T-helper 1 cell (primary cell): ENCODE data around the gene ATOH7.
"Not testable (repeated sequence)": the region's sequence is repeated elsewhere in the genome, so short reads cannot be mapped to it uniquely, and the experiment has no call there.

ENCODE experiments used
- DNase-seq, 5 donors: peaks; one replicate each; pipeline ENCODE4 v3.0.0-alpha.2; 2012 to 2020

Gene ATOH7

DNA sequence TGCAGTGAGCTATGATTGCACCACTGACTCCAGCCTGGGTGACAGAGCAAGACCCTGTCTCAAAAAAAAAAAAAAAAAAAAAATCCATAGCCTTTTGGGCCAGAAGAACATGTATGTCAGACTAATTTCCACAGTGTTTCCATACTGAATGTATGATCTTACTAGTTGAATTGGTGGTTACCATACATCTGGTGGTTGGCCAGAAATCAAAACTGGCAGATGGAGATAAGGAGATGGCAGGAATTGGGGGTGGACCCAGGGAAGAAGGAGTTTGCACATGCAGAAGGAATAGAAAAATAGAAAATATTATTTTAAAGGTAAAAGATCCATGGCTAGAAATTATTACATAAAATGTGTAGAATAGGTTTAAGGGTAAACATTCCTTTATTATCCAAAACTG is 3.7 kb upstream of the ATOH7 start:
- no peak for DNase-seq

DNA sequence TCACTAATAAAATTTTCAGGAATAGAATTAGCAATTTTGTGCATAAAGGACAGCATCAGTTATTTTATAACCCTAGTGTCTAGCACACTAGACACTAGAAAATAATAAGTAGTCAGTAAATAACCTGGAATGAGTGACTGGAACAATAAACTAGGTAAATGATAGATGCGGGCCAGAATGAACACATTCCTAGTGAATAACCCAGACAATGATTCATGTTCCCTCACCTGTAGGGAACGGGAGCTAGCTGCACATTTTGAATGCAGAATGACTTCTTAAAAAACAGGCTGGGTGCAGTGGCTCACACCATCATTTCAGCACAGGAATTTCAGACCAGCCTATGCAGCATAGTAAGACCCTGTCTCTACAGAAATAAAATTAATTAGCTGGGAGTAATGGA is 3.2 kb upstream of the ATOH7 start:
- no peak for DNase-seq

DNA sequence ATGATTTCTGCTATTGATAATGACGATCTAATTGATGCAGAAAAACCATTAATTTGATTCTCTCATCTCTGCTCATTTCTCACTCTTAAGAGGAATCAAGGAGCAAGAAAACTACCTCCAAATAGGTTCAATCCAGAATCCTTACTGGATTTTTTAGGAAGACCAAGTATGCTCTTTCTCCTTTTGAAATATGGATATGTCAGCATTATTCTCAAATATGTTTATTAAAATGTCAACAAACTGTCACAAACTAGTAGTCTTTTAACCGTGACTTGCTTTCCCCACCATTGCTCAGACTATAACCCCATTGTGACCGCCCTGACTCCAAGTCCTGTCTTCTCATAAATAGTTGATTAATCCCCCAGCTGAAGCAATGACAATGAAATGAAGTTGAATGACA is 1.1 kb upstream of the ATOH7 start:
- DNase-seq, result no peak

DNA sequence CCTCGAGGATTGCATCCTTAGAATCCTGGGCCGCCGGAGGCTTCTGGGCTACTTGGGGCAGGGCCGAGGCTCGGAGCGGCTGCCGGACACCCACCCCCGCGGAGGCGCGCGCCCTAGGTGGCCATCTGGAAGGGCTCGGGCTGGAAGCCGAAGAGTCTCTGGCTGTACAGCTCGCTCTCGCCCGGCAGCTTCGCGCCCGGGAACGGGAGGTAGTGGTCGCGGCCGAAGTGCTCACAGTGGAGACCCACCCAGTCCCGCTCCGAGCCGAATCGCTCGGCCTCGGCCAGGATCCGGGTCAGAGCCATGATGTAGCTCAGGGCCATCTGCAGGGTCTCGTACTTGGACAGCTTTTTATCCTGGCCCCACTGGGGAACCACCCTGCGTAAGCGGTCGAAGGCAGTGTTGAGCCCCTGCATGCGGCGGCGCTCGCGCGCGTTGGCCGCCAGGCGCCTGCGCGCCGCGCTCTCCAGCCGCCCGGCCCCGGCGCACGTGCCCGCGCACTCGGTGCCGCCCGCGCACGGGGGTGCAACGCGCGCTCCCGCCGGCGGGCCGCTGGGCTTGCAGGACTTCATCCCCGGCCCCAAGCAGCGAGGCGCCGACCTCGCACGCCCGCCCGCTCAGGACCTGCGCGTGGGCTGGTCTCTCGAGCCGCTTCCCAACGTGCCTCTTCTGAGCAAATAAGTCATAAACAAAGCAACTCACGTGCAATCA is 652 bp downstream of the ATOH7 start:
- DNase-seq, result peak in 2 of 5 donors; percentile 3 to 30

DNA sequence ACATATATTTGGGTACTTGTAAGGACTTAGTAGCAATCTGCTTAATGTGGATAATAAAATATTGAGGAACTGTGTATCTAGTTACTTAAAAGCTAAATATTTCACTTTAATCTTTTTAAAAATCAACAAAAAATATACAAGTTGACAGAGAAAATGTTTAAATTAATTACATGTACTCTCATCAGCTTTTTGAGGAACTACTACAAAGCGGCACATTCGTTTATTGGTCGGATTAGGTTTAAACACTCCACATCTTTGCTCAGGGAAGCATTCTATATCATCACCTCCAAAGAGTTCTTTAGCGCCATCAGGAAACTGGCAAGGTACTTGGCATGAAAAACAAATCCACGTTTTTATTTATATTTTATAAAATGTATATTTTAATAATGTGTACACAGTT is 1.6 kb downstream of the ATOH7 start:
- no peak for DNase-seq

DNA sequence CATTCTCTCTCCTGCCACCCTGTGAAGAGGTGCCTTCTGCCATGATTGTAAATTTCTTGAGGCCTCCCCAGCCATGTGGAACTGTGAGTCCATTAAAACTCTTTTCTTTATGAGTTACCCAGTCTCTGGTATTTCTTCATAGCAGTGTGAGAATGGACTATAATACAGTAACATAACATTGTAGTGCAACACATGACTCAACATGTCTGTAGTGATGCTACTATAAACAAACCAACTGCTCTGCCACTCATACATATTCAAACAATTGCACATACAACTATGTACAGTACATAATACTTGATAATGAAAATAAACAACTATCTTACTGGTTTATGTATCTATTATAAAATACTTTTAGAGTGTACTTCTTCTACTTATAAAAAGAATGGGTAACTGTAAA is 7.1 kb downstream of the ATOH7 start:
- no peak for DNase-seq

DNA sequence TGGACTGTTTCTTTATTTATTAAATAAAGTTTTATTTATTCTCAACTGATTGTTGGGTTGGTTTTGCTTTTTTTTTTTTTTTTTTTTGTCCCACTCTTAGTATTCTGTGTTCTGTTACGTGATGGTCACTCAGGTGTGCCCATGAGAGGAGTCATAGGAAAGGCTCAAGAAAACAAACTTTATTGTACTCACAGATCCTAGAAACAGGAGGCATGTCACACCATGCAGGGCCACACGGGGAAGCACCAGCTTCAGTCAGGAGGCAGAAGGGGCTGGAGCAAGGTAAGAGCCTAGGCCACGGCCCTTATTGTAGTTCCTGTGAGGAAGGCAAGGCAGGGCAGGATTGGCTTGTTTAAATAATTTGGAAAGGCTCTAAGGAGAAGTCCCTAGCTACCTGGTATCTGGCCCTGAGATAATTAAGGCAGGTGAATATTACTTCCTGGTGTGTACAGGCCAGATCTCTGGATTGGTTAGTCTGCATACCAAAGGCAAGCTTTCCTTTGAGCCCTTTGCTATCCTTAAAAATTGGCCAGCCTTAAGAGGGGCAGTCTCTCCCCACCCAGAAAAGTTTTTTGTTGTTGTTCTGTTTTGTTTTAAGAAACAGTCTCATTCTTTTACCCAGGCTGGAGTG is 8.3 kb downstream of the ATOH7 start:
- DNase-seq, result no peak

DNA sequence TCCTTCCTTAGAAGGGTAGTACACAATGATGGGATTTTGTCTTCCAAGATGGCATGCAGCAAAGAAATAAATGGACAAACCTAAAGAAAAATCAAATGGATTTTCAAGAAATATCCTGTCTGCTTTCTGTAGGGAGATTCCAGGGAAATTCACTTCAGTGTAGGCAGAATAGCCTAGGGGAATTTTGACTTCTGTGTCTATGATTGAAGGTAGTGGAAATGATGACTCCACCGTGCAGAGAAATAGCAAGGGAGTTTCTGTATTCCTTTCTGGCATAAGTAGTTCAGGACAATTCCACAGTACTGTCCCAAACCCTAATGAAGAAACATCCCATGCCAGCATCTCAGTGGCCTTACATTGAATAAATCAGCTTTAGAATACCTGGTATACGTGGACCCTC is 9.5 kb downstream of the ATOH7 start:
- DNase-seq, result no peak

DNA sequence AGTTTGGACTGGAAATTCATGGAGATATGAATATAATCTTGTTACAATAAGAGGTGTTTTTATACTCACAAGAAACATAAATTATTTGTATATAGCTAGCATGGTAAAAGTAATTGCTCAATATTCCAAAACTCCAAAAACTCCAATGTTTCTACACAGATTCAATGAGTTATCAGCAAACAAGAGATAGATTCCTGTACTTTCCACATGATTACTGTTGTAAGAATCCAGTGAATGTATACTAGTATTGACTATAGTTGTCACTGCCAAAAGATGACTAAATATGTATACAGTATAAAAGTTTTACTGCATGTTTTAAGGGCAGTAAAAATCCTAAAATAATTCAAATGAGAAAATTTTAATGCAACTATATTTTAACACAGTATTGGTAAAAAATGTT is 10.7 kb downstream of the ATOH7 start:
- no peak for DNase-seq

DNA sequence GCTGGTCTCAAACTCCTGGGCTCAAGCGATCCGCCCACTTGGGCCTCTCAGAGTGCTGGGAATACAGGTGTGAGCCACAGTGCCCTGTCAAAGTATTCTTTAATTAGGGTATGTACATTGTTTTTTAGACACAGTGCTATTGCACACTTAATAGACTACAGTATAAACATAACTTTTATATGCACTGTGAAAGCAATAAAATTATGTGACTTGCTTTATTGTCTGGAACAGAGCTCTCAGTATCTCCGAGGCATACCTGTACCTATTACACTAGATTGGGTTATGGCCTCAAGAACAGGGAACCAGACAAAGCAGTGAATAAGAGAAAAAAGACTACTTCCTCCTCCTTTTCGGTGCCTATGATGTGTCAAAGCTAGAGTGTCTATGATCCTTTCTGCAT is 13.1 kb downstream of the ATOH7 start:
- DNase-seq, result no peak

DNA sequence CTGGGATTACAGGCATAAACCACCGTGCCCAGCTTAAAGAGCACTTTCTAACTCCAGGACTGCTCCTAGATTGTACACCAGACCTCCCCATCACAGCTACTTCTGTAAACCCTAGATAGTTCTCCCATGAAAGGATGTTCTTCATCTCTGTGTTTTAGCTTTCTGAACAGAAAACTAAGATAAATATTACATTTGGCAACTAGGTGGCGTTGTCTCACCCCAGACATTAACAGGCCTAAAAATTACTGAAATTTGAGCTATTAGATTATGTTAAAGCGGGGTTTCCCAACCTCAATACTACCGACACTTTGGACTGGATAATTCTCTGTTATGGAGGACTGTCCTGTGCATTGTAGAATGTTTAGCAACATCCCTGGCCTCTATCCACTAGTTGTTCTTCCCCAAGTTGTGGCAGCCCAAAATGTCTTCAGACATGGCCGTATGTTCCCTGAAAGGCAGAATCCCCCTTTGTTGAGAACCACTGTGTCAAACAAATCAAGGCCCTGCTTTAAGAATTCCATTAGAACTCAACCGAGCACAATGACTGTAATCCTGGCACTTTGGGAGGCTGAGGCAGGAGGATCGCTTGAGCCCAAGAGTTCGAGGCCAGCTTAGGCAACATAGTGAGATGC is 19.1 kb downstream of the ATOH7 start:
- peak in 1 of 5 donors; percentile 28 for DNase-seq

DNA sequence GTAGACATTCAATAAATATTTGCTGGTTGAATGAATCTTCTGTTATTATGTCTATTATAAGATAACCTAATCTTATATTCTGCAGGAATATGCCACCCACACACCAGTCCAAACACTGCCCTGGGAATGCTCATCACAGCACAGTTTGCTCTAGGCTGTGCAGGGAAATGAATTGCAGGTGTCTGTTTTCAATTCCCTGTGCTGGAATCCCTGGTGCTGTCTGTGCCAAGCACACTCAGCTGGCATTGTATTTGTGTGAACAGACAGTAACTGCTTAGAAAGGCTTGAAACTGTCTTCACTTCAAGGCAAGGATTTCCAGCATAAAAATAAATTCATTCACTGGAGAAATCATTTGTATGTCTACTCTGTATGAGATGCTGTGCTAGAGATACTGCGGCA is 20.2 kb downstream of the ATOH7 start:
- no peak for DNase-seq

DNA sequence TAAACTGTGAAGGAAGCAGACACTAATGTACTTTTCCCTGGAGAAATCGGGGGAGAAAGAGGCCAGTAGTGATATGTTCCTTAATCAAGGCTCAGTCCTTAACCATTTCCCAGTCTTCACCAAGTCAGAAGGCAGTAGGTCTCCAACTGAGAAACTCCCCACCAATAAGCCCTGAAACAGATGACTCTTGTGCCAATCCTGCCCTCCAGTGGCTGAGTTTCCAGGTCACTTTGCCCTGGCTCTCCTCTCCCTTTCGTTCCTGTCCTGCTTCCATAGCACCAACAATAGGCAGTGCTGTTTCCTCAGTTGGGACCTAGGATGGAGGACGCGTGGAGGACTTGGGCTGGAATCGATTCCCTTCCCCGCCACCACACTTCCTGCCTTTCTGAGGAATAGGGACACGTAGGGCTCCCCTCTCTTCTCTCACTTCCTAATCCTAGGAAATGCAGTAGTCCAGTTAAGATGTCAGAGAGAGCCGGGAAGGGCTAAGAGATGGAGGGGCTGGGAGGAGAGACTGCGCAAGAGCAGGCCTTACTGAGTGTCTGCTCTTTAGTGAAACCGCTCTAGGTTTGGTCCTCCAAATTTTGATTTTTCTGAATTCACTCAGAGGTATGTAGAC is 23.4 kb downstream of the ATOH7 start:
- DNase-seq, result peak in 1 of 5 donors; percentile 34

DNA sequence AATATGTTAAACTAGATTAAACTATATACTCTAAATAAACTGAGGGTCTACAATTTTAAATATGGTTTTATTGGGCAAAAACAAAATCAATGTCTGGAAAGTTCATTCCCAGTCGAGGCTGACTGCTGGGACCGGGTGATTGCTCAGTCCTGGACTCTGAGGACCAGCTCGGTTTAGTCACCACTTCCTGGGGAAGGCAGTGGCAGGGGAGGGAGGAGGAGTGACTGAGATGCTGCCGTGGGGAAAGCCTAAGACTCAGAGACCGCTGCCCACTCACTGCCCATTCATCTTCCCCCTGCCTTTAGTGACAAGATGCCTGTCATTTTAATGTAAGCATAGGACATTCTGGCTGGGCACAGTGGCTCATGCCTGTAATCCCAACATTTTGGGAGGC is 29.0 kb downstream of the ATOH7 start:
- peak in 1 of 5 donors; percentile 18 for DNase-seq

DNA sequence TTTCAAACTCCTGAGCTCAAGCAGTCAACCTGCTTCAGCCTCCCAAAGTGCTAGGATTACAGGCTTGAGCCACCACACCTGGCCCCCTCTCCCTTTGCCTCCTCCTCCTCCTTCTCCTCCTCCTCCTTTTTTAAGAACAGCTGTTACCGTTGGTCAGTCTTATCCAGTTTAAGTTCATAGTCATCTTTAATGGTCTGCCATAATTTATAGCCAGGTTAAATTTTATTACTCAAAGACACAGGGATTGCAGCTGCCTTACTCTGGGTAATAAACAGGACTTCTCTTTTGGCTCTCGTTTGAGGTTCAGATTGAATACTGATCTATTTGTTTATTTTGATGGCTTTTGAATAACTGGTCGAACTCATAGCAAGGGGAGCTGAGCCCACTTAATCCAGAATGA is 35.2 kb downstream of the ATOH7 start:
- no peak for DNase-seq

DNA sequence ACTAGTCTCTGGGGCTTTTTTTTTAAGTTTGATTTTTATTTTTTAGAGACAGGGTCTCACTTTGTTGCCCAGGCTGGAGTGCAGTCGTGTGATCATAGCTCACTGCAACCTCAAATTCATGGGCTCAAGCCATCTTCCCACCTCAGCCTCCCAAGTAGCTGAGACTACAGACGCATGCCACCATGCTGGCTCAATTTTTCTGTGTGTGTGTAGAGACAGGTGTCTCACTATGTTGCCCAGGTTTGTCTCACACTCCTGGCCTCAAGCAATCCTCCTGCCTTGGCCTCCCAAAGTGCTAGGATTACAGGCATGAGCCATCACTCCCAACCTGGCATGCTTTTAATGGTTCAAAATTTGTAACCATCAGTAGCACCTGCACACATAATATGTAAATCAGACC is 36.1 kb downstream of the ATOH7 start:
- not testable (repeated sequence) for DNase-seq

DNA sequence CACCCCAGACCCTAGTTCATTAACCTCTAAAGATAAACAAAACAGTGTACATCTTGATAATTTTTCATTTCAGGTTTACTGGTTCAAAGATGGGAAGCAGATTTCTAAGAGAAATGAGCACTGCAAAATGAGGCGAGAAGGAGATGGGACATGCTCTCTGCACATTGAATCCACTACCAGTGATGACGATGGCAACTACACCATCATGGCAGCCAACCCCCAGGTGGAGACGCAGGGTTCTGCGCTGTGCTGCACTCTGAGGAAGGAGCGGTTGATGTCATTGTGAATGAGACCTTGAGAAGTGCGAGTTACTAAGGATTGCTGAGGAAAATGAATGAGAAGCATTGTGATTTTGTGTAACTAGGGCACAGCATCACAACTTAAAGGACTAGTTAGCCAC is 37.6 kb downstream of the ATOH7 start:
- DNase-seq, result no peak

DNA sequence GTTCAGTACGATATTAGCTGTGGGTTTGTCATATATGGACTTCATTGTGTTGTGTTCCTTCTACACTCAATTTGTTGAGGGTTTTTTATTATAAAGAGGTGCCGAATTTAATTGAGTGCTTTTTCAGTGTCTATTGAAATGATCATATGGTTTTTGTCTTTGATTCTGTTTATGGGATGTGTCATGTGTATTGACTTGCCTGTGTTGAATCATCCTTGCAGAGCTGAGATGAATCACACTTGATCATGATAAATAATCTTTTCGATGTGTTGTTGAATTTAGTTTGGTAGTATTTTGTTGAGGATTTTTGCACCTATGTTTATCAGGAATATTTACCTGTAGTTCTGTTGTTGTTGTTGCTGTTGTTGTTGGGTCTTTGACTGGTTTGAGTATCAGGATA is 39.8 kb downstream of the ATOH7 start:
- DNase-seq, result no peak

DNA sequence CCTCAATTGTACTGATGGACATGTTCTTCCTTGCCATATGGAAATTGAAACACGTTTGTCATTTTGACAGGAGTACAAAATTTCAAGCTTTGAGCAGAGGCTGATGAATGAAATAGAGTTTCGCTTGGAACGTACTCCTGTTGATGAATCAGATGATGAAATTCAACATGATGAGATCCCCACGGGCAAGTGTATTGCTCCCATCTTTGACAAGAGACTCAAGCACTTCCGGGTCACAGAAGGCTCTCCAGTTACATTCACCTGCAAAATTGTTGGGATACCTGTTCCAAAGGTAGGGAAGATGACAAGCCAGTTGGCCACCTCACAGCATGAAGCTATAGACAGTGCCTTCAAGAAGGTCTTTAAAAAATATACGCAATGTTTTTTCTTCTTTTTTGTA is 43.1 kb downstream of the ATOH7 start:
- DNase-seq, result no peak

DNA sequence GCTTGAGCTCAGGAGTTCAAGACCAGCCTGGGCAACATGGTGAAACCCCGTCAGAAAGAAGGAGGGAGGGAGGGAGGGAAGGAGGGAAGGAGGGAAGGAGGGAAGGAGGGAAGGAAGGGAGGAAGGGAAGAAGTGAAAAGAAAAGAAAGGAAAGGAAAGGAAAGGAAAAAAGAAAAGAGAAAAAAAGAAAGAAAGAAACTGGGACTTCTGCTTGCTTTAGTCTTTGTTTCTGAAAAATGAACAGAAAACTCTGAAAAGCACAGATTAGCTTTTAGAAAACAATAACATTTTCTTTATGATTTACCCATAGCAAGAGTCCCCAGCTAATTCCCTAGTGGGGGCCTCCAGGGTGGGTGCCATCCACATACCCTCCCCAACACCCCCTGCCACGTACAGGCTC is 46.8 kb downstream of the ATOH7 start:
- no peak for DNase-seq

DNA sequence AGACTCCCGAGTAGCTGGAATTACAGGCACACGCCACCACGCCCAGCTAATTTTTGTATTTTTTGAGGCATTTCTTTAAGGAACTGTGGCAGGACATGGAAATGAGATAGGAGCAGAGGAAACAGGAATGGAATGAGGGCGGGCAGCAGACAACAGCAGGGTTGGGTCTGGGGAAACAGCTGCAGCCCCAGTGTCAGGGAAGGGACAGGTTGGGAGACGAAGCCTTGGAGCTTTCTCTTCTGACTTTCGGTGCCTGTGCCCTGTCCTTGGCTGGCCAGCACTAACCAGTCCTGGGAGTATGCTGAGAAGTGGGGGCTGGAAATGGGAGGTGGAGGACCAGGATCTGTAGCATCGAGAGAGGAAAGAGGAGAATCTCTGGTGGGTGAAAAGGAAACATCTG is 47.4 kb downstream of the ATOH7 start:
- DNase-seq, result no peak
